GM19395 (cell line): ENCODE results near the gene MRPL54.

ENCODE experiments used
- ATAC-seq: cut with Tn5 transposase; IDR thresholded peaks from one replicate; pipeline ENCODE4 v1.9.1; 2021; ENCODE audit warnings: mild to moderate bottlenecking, moderate library complexity; ENCODE audit not compliant: unreplicated experiment

The MRPL54 gene

DNA sequence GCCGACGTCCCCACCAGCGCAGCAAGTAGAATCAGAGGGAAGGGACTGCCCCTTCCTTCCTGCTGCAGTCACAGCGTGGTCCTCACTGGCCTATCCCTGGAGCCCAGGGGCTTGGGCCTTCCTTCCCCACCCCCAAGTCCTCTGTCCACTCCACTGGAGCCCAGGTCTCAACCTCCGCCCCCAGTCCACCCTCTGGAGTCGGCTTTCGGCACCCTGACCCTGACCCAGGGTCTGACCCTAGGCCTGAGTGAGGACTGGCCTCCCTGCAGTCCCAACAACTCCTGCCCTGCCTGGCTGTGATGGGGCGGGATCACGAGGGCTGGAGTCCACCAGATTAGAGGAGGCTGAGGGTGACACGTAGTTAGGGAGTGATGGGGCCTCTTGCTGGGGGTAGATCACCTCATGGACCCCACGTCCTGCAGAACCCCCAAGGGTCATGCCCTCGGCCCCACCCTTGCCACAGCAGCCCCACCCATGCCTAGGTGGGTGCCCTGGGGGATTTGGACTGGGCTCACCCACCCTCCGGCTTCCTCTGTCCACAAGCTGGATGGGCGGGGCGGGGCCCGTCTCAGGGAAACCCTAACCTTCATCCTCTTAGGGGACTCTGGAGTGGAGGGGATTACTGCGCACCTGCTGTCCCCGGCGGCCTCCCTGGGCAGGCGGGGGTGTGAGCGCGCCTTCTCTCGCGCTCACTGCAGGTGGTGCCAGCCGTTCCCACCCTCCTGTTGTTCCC lies 5.7 kb downstream of the MRPL54 start:
- ATAC-seq = no peak

DNA sequence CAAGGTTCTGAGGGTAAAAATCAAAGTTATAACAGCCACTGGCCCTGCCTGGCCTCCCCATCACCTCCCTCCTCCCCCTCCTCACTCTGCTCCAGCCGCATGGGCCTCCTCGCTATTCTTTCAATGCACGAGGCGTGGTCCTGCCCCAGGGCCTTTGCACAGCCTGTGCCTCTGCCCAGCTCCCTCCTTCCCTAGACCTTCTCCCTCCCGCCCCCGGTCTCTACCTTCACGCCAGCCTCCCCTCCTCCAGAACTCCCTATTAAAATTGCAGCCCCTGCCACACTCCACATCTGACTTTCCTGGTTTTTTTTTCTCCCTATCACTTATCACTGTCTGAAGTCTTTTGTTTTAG lies 6.2 kb downstream of the MRPL54 start:
- ATAC-seq = no peak

DNA sequence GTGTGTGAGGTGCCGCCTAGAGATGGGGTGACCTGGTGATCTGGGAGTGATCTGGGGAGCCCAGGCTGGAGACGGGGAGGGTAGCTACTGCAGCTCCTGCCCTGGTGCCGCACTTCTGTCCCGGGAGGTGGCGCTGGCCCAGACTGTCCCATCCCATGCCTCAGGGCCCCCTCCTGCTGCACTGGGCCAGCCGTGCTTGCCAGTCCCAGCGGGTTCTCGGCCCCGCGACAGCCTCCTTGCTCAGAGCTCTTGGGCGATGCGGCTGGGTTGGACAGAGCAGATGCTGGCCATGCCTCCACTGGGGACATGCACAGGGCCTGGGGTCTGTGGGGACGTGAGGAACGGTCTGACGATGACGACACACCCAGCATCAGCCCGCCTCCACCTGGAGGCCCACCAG lies 7.0 kb downstream of the MRPL54 start:
- ATAC-seq = no peak

DNA sequence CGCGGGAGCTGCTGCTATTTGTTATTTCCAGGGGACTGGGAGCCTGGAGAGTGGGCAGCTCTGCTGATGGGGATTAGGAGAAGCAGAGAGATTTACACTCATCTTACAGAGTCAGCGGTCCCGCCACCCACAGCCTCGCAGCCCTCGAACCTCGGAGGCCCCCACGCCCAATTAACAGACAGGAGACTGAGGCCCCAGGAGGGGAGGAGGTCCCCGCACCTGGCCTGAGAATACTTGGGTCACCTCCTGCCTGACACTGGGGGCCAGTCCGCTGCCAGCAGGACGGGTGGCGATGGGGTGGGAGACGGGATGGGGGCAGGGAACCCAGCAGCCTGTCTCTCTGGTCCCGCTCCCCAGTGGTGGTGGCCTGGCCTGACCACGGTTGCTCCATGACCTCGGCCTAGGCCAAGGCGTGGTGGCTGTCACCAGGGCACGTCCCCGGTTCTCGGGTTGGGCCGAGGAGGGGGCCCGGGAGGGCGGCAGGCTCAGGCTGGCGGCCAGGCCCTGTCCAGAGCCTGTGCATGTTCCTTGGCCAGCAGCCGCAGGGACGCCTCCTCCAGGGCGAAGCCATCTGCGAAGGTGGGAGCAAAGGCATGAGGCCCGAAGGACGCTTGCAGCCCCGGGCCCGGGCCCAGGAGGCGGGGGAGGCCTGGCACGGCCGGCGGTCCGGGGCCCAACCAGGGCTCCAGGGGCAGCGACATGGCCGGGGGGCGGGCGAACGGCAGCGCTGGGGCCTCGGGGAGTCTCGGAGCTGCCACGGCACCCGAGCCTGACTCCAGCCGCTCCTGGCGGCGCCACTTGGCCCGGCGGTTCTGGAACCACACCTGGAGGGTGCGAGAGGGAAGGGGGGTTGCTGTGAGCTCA lies 7.9 kb downstream of the MRPL54 start:
- ATAC-seq = no peak

DNA sequence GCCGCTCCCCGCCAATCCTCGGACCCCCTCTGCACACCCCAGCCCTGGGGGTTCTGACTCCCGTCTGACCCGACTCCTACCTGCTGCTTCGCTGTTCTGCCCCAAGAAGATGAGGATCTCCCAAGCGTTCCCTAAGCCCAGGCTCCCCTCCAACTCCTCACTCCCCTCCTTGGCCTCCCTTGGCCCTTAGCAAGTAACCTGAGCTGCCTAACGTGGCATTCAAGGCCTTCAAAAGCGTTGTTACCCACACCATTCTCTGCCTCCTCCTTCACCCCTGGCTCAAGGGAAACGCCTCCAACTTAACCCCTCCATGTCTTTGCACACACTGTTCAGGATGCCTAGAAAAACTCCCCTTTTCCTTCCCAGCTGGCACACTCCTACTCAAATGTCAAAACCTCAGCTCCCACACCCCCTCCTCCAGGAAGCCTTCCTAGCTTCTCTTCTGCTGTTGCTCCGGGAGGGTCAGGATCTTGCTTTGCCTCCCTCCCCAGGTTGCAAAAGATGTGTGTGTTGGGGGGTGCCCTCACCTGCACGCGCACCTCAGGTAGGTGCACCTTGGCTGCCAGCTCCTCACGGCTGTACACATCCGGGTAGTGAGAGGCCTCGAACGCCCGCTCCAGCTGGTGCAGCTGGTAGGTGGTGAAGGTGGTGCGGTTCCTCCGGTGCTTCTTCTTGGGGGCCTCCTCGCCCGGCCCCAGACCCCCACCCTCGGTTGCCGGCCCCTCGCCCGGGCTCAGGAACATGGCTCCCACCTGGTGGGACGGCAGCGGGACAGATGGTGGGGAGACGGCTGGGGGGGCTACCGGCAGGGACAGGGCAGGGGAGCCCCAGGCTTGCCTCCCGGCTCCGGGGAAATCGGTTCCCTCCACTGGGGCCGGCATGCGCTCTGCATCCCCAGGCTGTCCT lies 8.8 kb downstream of the MRPL54 start:
- ATAC-seq = no peak

DNA sequence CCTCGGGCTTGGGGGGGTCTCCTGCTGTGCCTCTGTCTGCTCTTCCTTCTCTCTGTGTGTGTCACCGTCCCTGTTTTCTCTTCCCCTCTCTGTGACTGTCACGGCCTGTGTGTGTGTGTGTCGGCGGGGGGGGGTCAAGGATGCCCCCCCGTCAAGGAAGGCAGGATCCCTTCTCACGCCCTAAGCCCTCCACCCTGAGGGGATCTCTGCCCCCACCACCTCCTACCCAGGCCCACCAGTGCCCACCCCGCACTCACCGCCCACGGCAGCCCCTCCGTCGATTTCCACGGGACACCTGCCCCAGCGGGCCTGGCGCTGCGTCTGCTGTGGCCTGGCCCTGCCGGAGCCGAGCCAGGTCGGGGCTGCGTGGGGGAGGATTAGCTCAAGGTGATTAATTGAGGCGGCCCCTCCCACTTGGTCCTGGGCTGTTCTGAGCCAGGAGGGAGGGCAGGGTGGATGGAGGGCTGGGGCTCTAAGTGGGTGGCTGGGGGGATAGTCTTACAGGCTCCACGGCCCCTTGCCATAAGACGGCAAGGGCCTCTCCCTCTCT lies 9.5 kb downstream of the MRPL54 start, which contains the start of gene RAX2:
RAX2 (minus strand) TSS at position 323 of the 550 bp plus-strand sequence. CDS start 486 bp downstream, outside the sequence.
- no peak for ATAC-seq

DNA sequence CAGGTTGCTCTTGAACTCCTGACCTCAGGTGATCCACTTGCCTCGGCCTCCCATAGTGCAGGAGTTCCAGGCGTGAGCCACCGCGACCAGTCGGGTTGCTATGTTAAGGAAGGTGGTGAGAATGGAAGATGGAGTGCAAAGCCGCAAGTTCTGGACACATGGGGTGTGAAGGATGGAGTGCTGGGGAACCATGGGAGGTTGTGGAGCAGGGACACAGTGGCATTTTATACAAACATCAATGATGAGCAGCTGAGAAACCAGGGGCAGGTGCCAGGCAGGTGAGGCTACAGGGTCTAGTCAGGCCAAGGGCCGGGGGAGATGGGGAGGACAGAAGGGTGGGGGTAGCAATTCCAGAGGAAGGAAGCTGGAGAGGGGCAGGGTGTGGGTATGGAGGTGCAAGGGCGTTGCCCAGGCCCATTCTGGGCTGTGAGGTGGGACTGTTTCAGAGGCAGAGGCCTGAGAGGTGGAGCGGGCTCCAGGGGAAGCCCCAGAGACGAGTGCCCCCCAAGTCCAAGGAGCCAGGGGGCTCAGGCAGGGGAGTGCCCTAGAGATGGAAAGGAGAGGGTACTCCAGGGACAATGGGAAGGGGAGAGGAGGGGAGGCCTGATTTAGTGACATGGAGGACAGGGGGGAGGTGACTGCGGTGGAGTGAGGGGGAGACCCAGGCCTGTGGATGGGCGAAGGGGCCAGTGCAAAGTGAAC lies 11.5 kb downstream of the MRPL54 start:
- no peak for ATAC-seq

DNA sequence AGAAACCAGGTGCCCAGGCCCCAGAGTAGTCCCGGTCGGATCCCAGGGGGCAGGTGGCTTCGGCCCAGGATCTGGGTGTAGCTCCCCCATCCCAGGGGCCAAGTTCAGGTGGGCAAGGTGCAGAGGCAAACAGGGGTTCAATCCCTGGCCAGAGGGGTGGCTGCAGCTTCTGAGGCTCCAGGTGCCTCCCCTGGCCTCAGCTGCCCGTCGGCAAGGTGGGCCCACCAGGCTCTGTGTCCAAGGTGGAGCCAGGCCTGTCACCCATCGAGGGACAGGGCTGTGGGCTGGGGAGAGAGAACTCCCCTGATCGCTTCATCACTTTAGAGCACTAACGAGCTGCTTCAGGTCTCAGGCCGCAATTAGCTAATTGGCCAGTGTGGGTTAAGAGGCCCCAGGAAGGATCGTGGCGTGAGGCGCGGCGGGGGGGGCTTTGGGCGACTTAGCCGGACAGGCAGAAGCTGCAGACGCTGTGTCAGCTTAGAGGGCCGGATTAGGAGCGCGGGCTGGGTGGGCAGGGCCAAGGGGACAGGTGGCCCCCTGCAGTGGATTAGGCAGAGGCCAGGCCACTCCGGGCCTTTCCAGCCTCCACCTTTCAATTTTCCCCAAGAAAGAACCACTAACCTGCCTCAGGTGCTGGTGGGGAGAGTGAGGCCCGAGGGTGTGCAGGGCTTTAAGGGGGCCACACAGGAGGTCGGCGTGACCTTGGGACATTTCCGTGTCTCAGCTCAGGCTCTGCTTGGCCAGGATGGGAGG lies 12.3 kb downstream of the MRPL54 start:
- ATAC-seq = no peak

DNA sequence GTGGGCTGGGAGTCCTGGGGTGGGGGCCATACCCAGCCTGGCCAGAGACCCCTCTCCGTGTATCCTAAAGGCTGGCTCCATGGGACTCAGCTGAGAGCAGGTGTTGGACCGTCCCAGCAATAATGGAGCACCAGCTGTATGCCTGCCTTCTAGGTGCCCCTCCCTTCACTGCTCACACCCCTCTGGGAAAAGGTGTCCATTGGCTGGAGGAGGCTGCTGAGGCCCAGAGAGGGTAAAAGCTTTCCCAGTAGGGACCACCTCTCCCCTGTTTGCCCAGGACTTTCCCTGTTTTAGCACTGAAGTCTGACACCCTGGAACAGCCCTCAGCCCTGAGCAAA lies 12.9 kb downstream of the MRPL54 start:
- no peak for ATAC-seq

DNA sequence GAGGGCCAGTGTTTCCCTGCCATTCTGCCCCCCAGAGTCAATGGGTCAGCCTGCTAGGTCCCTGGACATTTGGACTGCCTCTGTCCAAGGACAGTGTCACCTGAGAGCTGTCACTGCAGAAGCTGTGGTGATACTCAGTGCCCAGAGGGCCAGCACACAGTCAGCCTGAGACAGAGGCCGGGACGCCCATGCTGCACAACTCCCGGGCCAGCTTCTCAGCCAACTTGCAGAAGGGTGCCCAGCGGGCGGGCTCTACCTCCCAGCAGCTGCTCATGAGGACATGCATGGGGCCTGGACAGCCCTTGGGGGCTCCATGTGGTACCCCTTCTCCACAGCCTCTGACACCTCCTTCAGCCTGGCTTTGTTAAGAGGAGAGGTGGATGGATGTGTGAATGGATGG lies 13.3 kb downstream of the MRPL54 start:
- ATAC-seq = no peak

DNA sequence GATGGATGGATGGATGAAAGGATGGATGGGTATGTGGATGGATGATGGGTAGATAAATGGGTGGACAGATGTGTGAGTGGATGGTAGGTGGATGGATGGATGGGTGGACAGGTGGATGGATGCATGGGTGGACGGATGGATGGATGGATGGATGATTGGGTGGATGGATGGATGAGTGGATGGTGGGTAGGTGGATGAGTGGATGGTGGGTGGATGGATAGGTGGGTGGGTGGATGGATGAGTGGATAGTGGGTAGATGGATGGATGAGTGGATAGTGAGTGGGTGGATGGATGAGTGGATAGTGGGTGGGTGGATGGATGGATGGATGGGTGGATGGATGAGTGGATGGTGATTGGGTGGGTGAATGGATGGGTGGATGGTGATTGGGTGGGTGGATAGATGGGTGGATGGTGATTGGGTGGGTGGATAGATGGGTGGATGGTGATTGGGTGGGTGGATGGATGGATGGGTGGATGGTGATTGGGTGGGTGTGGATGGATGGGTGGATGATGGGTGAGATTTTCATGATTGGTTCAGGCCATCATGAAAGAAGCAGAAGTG lies 14.1 kb downstream of the MRPL54 start:
- no peak for ATAC-seq

DNA sequence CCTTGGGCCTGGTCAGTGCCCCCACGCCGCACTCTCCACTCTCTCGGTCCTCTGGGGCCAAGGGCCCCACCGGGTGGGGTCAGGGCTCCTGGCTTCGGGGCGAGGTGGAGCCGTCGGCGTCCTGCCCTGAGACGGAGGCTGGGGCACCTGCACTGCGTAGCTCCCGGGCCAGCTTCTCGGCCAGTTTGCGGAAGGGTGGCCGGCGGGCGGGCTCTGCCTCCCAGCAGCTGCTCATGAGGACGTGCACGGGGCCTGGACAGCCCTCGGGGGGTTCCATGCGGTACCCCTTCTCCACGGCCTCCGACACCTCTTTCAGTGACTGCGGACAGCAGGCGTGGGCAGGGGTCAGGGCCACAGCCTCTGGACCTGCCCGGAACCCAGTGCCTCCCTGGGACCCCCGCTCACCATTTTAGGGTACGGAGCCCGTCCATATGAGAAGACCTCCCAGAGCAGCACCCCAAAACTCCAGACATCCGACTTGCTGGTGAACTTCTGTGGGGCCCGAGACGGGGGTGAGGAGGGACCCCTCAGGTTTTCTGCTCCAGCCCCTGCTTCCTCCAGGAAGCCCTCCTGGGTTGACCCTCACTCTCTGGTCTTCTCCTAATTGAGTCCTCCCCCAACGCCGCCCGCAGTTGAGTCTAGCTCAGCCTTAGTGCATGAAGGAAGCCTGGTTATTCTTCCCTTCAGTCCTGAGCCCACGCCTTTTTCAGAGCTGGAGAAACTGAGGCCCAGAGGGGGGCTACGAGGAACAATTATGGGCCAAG lies 15.8 kb downstream of the MRPL54 start:
- ATAC-seq = no peak

DNA sequence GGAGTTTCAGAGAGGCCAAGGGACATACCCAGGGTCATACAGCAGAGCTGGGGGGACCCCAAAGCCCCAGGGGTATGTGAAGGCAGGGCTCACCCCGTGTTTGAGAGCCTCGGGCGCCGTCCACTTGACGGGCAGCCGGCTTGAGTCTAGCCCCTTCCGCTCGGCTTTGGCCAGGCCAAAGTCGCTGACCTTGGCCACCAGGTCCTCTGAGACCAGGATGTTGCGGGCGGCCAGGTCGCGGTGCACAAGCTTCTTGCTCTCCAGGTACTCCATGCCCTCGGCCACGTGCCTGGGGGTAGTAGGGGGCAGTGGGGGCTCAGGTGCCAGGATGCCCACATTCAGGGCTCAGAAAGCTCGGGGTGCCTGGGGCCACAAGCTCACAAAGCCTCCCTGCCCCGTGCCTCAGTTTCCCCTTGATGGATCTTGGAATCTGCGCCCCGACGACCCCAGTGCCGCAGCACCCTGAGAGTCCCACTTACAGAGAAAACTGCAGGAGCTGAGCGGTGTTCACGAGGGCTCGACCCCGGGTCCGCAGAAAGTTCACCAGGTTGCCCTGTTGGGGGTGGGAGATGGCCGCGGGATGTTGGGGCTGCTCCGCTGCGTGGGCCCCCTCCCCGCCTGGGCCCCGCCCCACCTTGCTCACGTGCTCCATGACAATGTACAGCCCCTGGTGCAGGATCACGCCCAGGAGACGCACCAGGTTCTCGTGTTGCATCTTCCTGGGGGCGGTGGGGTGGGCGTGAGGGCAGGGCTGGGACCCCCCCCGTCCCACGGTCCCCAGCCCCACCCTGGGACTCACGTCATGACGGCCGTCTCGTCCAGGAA lies 16.6 kb downstream of the MRPL54 start:
- no peak for ATAC-seq

DNA sequence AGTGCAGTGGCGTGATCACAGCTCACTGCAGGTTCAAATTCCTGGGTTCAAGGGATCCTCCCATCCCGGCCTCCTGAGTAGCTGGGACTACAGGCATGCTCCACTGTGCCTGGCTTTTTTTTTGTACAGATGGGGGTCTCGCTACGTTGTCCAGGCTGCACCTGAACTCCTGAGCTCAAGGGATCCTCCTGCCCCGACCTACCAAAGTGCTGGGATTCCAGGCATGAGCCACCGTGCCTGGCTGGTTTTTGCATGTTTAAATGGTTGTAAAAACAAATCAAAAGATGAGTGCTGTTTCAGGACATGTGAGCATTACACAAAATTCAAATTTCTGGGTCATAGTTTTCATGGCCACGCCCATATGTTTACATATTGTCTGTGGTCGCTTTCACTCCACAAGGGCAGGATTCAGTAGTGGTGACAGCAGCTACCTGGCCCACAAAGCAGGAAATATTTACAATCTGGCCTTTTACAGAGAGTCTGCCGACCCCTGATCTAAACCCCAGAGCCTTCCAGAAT lies 18.4 kb downstream of the MRPL54 start:
- ATAC-seq = no peak

DNA sequence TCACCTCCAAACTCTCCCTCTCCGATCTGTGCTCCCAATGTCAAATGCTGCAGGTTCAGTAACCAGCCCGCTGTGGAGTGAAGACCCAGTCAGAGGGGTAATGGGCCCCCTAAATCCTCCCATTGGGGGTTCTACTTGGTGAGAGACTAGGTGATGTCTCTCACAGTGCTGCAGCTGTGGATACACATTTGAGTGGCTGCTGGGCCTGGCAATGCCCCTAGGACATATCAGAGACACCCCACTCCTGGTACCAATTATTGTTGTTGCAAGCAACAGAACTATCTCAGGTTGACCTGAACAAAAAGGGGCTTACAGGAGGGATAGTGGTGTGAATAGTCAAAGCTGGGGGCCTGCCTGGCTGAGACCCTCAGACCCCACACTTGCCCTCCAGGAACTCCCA lies 19.1 kb downstream of the MRPL54 start:
- ATAC-seq = no peak

DNA sequence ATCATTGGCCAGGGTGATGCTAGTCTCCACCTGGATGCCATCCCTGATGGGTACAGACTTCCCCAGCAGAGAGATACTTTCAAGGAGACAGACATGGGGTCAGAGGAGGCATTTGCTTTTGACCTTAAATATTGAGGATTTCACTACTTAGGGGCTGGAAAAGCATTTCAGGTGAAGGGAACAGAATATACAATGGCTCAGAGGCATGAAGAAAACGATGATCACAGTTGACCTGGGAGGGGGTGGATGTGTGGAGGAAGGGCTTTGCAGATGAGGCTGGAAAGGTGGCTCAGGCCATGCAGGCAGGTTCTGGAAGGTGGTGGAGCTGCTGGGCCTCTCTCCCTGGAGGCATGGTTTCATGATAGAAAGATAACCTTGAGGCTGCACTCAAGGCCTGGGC lies 19.8 kb downstream of the MRPL54 start:
- no peak for ATAC-seq

DNA sequence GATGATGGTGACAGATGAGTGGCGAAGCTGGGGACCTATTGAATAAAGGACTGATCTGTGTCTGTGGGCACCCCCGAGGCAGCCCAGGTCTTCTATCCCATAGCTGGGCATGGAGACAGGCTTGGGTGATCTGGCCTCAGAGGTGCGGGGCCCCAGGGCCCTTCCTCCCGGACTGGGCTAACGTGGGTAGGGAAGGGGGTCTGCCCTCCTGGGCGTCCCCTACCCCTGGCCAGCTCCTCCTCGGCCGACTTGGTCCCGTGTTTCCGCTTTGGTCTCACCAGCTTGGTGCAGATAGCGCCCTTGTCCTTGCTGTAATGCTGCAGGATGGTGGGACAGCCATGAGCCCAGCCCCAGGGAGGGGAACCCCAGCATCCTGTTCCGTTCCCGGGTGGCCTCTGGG lies 20.4 kb downstream of the MRPL54 start:
- no peak for ATAC-seq
